HG03571 (cell line): ENCODE results near the gene STK10.

Source experiments
- ATAC-seq: cut with Tn5 transposase; IDR thresholded peaks from one replicate; pipeline ENCODE4 v1.9.1; 2021; ENCODE audit not compliant: unreplicated experiment

Gene STK10

DNA sequence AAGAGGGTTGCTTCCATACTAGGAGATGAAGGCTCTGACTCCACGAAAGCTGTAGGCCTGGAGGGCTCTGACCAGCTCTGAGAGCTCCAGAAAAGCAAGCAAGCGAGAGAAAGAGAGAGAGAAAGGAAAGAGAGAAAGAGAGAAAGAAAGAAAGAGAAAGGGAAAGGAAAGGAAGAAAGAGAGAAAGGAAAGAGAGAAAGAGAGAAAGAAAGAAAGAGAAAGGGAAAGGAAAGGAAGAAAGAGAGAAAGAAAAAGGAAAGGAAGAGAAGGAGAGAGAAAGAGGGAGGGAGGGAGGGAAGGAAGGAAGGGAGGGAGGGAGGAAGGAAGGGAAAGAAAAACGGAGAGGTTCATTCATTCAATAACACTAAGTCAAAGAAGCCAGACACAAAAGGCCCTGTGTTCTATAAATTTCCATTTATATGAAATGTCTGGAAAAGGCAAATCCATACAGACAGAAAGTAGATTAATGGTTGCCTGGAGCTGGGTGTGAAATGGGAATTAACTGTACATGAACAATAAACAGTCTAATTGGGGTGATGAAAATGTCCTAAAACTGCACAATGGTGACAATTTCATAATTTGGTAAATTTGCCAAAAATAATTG is 1.8 kb upstream of the STK10 start:
- ATAC-seq: no peak

DNA sequence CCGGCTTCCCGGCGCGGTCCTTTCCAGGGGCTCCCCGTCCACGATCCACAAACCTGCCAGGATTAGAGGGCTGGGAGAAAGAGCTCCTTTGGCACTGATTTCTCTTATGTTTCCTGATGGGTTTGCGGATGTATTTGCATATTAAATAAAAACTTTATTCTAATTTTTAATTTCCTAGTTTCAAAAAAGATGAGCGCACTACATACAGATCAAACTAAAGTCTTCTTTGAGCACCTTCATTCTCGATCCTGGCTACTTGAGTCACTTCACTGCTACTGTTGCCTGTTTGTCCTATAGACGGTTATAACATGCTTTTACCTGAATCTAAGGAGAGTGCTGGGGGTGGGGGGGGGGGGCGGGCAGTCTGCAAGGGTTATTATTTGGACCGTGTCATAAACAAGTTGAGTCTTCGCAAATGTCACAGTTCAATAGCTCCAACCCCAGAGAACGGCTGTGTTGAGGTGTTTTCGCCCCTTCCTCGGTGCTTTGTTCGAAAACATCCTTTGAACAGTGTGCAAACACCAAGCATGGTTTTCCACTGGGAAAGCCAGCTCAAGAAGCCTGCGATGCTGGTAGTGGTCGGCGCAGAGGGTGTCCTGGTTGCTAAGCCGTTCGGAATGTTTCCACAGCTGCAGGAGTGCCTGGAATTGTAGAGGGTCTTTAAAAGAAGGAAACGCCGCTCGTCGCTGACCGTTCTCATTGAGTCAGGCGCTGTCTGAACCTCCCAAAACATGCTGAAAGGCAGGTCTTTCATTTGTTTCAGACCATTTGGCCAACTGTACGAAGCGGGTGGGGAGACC is 1.1 kb upstream of the STK10 start:
- ATAC-seq: no peak

DNA sequence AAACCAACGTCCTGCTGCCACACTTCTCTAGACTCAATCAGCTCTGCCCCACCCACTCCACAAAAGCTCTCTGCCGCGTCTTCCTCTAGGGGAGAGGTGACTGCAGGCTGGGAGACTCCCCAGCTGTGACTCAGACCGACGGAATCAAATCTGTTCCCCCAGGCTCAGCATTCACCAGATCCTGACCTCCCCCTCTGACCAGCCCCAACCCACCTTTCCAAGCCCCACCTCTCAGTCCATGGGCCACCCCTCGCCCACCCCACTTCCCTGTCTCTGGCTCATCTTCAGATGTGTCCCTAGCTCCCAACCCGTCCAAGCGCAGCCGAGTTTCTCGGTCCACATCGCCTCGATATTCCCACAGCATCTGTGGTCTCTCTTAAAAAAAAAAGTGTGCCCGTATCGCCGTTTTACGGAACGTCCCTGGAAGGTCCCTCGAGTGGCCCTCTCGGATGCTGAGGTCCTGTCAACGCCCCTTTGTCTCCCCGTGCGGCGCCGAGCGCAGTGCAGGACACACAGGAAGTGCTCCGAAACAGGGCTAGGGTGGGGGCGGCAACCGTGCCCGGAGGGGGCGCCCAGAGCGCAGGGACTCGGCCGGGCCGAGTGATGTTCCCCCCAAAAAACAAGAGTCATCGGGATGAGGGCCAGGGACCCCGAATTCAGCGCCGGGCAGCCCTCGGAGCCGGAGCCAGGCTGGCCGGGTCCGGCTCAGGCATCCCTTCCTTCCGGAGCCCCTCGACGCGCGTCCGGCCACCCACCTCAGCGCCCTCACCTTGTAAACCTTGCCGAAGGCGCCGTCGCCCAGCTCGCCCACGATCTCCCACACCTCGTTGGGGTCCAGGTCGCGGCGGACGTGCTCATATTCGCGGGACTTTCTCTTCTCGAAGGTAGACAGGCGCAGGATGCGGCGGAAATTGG is 649 bp downstream of the STK10 start:
- ATAC-seq: peak; percentile 24

DNA sequence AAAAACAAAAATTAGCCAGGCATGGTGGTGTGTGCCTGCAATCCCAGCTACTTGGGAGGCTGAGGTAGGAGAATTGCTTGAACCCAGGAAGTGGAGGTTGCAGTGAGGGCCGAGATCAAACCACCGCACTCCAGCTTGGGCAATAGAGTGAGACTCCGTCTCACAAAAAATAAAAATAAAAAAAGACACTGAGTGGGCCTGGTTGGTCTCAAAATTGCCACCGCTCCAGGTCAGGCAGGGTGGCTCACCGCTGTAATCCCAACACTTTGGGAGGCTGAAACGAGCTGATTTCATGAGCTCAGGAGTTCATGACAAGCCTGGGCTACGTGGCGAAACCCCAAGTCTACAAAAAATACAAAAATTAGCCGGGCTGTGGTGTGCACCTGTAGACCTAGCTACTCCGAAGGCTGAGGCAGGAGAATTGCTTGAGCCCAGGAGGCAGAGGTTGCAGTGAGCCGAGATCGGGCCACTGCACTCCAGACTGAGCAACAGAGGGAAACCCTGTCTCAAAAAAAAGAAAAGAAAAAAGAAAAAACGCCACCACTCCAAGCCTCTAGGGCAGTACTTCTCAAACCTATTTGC is 1.8 kb downstream of the STK10 start:
- no peak for ATAC-seq

GRCh38 chr5:172185096-172185461 is 2.9 kb downstream of the STK10 start:
- ATAC-seq: no peak

DNA sequence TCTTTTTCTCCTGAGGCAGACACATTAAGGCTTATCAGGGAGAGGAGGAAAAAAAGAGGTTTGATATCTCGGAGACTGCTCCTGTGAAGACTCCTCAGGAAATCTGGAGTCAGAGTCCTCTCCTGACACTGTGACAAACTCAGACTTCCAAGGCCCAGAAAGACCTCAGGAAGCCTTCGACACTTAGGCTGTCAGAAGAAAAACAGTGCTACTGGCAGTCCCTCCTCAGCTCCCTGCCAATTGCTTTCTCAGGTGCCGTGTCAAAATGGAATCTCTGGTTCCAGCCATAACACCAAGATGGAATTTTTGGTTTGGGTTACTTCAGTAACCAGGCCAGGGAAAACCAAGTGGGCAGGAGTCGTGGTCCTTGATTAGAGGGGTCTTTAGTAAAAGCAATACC is 4.1 kb downstream of the STK10 start:
- no peak for ATAC-seq

DNA sequence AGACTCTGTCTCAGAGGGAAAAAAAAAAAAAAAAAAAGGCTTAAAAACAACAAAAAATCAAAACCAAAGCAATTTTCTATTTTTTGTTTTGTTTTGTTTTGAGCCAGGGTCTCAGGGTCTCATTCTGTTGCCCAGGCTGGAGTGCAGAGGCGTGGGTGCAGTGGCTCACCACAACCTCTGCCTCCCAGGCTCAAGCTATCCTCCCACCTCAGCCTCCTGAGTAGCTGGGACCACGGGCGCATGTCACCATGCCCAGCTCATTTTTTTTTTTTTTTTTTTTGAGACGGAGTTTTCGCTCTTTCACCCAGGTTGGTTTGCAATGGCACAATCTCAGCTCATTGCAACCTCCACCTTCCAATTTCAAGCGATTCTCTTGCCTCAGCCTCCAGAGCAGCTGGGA is 5.7 kb downstream of the STK10 start:
- no peak for ATAC-seq

DNA sequence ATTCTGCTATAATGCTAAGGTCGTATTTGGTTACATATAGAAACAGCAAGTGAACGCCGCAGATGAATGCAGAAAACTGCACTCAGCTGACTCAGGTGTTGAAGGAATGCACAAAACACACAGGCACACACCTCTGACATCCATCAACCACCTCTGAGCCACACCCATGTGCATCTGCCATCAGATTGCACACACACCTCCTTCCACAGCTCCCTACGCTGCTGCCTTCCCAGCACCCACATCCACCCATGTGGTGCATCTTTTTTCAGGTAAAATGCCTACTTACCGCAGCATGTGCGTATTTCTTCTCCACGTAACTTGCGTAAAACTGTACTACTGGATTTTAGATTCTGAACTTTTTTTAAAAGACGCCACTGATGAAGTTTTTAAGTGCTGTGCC is 7.1 kb downstream of the STK10 start:
- ATAC-seq: no peak

DNA sequence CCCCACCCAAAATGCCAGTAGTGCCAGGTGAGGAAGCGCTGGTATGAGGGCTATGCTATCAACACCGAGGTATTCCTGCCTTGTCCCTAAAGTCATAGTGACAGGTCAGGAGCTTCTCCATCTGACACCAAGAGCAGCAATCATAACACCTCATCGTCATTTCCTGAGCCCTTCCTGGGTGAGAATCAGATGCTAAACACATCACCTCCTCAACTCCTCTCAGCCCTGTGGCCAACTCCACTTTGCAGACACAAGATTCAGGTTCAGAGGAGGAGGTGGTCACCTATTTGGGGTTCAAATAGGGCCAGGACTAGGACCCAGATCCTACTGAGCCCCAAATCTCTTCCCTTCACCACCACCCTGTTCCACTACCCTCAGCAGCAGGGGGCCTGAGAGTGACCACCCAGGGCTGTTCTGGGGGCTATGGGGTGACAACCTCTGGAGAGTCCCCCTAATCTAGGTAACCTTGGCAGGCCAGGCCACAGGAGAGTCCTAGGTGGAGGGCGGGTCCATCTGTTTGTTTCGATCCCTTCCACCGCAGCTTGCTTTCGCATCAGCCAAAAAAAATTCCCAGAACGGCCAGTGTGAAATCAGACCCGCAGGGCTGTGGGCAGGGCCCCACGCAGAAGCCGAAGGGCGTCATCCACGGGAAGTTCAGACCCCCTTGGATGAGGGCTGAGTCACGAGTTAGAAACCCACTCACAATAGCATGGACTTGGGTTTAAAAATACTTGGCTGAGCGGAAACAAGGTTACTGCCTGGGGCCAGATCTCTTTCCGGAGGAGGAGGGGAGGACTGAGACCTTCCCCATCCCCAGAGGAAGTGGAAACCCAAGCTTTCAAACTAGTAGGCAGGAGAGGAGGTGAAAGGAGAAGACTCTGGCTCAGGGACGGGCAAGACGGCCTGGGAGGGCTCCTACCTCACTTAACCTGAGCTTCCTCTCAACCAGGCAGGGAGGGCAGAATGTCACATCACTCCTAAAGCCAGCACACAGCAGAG is 8.7 kb downstream of the STK10 start:
- ATAC-seq: peak; percentile 39

GRCh38 chr5:172178301-172178987 is 9.6 kb downstream of the STK10 start:
- ATAC-seq: no peak

DNA sequence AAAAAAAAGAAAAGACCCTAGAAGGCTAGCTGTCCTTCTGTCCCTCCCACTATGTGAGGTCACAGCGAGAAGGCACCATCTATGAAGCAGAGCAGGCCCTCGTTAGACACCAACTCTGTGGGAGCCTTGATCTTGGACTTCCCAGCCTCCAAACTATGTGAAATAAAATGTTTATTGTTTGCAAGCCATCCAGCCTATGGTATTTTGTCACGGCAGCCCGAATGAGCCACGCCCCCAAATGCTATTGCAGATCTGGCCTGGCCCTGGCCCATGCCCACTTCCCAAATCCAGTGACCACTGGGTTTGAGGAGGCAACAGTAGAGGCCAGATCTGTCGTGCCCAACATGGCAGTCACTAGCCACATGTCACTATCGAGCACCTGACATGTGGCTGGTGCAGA is 10.8 kb downstream of the STK10 start:
- ATAC-seq: no peak

DNA sequence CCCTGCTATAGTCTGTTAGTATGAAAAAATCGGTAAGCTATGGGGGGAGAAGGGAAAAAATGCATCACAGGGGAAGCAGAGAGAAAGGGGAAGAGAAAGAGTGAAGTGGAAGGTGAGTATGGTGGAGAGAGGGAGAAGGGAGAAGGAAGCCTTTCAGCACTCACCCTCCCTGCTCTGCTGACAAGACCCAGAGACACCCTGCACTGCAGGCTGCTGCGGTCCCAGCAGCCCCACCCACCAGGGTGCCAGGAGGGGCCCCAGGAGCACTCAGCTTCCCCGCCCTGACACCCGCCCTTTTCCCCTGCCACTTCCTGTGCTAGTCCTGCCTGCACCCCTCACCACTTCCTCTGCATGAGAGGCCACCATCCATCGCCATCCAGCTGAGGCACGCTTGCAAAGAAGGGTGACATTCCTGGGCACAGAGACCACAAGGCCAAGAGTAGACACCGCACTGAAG is 12.7 kb downstream of the STK10 start:
- peak; percentile 53 for ATAC-seq

DNA sequence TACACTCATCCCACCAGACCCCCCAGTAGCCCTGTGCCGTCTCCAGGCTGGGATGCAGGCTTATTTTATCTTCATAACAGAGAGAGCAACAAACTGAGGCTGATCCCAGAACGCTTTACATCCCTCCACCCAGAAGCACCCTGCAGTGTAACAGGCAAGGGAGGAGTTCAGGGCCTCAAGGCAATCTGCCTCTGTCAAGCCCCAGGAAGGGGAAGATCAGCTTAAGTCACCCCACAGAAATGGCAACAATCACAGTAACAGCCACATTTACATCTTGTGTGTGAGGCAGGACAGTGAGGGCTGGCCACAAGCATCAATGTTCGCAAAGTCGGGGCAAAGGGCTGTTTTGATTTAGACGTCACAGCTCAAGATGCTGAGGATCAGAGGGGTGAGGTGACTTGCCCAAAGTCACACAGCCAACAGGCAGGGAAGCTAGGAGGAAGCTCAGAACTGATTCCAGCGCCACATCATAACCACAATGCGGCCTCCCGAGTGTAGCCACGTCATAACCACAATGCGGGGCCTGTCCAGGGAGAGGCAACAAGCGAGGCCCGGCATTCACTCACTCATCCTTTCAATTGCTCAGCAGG is 14.4 kb downstream of the STK10 start:
- ATAC-seq: no peak

GRCh38 chr5:172172912-172173563 is 15.0 kb downstream of the STK10 start:
- ATAC-seq: no peak

- no peak for ATAC-seq
Measured at GRCh38 chr5:172171118-172171517, 16.9 kb downstream of the STK10 start.

- no peak for ATAC-seq
Measured at GRCh38 chr5:172170251-172170701, 17.7 kb downstream of the STK10 start.

DNA sequence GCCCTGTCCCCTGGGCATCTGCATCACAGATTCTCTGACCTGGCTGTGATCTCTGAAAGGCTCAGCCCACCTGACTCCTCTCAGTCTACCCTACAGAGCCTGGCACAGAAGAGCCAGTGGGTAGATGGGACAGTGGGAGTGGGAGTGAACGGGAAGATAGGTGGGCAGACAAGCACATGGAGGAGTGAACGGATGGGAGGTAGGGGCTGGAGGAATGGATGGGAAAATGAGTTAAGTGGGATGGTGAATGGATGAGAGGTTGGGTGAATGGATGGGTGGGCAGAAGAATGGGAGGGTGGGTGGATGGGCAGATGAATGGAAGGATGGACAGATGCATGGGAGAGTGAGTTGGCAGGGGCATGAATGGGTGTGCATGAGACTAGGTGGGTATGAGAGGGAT is 18.8 kb downstream of the STK10 start:
- no peak for ATAC-seq

GRCh38 chr5:172168311-172168710 is 19.7 kb downstream of the STK10 start:
- ATAC-seq: no peak

DNA sequence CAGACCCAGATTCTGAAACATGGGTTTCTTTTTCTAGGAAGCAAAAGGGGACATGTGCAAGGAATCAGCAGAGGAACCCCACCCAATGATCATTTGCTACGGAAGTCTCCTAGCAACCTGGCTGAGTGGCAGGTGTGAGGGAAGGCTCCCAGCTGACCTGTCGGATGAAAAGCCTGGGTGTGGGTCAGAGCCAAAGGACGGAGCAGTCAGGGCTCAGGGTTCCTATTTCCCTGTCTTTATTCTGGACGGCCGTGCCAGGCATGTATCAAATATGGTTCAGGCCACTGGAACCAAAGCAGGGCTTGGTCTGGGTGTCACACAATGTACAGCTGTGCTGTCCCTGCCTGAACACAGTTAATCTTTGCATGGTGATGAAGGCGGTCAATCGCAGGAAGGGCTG is 20.1 kb downstream of the STK10 start:
- ATAC-seq: no peak
